Measurements from ENCODE around the gene GPR4.

The GPR4 gene

DNA sequence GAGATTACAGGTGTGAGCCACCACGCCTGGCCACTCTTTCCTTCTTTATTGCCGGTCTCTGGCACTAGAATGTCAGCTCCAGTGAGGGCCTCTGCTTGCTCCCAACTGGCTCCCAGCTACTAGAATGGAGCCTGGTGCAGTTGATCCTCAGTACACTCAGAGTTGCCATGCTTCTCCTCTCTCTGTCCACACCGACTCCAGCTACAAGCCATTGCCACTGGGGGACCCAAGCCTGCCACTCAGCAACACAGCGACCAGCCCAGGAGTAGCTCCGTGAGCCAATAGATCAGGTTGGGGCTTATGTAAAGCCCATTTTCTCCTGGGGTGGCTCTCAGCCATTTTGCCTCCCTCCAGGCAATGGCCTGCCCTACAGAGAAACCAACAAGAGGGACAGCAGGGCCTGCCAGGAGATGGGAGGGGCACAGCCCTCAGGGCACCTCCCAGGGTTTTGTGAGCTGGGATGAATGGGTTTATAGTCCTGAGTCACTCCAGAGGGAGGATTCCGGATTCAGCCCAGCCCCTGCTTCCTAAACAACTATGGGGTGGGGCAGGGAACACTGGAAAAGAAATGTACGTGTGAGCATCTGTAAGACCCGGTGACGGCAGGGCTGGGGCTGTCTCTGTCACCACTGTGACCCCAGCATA, 53.9 kb downstream of the GPR4 start:
- peak; percentile 49 for DNase-seq (ENCODE audit: low spot score)

DNA sequence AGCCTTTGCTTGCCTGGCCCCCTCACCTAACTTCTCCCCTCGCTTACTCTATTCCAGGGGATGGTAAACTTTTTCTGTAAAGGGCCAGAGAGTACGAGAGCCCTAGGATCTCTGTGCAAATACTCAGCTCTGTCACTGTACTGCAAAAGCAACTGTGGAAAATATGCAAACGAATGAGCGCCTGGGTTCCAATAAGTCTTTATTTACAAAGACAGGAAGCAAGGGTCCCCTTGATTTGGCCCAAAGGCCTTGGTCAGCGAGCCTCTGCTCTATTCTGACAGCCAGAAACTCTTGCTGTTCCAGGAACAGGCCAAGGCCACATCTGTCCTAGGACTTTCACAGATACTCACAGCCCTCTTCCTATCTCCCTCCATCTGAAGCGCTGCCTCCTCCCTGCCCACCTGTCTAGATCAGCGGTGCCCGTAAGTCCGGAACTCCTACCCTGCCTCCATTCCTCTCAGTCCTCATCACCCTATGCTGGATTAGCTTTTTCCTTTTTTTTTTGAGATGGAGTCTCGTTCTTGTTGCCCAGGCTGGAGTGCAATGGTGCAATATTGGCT, 54.7 kb downstream of the GPR4 start:
- DNase-seq (ENCODE audit: low spot score): no peak

DNA sequence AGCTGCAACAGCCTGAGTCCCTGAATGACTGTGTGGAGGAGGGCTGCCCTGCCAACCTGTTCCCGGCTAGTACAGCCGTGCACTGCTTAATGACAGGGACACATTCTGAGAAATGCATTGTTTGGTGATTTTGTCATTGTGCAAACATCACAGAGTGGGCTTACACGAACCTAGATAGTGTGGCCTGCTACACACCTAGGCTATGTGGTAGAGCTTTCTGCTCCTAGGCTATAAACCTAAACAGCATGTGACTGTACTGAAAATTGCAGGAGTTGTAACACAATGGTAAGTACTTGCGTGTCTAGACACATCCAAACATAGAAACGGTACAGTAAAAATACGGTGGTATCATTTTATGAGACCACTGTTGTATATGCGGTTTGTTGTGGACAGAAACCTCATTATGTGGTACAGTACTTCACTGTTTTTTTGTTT, 59.8 kb downstream of the GPR4 start:
- no peak for DNase-seq (ENCODE audit: low spot score)
